KBM-7 (cell line): Measurements from ENCODE around the gene SV2C.
A peak's percentile ranks its signal among the peaks of the same experiment; 100 is the strongest.

ENCODE experiments used
- DNase-seq: peaks from one replicate; pipeline ENCODE4 v3.0.0-alpha.2; 2015
- in situ Hi-C: fragments of 300-500 bp; cut with MboI; formaldehyde crosslinking; loops from 2 replicates; pipeline ENCODE4 v1.14.3; 2020; ENCODE audit warnings: low sequenced_read_pairs, low pct_unique_long_range_greater_than_20kb, mixed read lengths

Gene SV2C

DNA sequence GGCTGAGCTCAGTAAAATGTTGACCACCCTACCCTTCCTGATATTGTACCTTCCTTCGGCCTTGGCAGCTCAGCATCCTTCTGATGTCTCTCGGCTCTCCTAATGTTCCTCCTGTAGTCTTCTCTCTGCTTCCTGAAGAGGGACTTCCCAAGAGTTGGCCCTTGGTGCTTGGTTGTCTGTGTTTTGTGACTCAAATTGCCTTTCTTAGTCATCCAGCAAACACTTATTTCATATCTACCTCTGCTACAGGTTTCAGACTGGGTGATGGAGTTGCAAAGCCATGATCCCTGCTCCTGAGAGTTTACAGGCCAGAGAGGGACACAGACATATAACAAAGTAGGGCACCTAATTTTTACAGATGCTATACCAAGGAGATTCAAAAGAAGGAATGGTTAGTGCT, 70.1 kb downstream of the SV2C start:
- DNase-seq = no peak
- in situ Hi-C loops = no loop called here

DNA sequence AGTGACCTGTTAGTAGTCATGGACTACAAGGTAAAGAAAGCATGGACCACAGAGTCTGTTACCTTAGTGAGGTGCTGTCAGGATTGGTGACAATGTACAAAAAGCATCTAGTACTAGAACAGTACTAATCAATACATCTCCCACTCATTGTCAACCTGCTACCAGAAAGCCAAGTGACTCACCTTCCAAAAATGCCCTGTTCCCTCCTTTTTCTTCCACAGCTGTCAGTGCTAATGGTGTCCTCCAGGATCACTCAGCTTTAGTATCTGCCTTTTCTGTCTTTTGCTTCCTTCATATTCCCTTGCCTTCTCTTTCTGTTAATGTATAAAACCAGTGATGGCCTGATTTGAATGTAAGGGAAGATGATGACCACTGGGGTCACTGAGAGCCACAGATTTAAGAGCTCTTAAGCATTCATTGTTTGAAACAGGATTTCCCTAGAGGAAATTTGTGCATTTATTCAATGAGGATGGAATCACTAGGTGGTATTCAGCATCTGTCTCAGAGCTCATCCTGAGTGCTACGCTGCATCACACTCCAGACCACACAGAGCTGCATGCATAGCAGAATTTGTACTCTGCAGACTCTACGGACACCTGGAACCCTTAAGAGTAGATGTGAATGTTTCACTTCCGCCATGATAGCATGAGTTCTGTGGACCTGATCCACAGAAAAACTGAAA, 71.0 kb downstream of the SV2C start:
- DNase-seq = no peak
- in situ Hi-C loops = no loop called here

DNA sequence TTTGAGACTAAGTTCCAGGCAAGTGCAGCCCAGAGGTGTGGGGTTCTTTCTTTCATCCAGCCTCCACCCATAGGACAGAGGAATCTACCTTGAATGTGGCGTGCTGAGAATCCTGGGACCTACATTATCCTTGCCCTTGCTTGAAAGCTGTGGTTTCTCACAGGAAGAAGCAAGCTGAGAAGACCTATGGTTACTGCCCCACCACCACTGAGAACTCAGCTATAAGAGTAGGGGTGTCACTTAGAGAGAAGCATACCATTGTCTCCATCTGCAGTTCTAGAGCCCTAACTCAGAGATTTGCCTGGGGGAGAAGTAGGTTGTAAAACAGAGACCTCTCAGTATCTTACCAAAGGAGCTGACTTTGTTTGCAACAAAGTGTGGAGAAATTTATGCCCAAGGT, 72.4 kb downstream of the SV2C start:
- in situ Hi-C loops = no loop called here
- no peak for DNase-seq

DNA sequence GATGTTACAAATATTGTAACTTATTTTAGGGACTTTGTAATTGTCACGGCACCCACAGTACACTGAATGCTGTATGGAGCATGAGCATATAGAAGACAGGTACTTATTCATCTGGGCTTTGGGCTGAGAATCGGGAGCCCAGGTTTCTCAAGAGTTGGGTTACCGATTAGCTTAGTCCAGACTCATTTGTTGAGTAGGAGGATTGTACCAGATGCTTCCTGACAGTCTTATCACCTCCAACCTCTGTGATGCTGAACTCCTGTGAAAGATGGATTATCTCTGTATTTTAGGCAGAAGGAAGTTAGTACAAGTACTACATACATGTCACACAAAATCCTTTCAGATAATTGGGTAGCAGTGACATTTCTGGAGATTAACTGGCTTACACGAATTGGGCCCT, 79.2 kb downstream of the SV2C start:
- DNase-seq = no peak
- in situ Hi-C loops = no loop called here

DNA sequence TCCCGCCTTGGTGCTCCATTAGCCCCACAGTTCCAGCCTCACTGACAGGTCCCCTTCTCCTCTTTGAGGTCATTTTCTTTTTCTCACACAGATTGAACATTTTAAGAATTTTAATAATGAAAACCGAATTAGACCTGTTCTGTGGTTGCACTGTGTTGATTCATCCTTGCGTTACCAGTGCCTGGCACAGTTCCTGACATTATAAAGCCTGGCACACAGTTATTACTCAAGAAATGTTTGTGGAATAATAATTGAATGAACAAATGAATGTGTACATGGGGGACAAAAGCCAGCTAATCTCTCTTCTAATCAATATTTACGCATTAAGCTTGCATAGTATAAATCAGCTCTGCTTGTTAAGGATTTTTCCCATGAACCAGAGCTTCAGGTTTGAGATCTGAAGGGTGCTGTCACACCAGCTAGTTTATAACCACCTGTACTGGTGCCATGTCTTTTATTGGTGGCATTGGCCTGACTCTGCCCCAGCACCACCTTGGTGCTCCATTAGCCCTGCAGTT, 80.0 kb downstream of the SV2C start:
- no peak for DNase-seq
- in situ Hi-C loops = no loop called here

DNA sequence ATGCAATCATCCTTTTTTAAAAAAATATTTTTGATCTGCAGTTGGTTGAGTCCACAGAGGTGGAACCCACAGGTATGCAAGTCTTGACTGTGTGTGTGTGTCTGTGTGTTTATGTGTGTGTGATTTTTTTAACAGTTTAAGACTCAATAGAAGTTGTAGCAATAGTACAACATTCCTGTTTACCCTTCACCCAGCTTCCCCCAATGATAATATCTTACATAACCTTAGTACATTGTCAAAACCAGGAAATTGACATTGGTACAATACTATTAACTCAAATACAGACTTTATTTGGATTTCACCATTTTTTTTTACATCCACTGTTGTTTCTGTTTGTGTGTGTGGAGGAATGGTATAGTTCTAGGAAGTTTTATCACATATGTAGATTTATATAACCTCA, 81.8 kb downstream of the SV2C start:
- no peak for DNase-seq
- in situ Hi-C loops = no loop called here

DNA sequence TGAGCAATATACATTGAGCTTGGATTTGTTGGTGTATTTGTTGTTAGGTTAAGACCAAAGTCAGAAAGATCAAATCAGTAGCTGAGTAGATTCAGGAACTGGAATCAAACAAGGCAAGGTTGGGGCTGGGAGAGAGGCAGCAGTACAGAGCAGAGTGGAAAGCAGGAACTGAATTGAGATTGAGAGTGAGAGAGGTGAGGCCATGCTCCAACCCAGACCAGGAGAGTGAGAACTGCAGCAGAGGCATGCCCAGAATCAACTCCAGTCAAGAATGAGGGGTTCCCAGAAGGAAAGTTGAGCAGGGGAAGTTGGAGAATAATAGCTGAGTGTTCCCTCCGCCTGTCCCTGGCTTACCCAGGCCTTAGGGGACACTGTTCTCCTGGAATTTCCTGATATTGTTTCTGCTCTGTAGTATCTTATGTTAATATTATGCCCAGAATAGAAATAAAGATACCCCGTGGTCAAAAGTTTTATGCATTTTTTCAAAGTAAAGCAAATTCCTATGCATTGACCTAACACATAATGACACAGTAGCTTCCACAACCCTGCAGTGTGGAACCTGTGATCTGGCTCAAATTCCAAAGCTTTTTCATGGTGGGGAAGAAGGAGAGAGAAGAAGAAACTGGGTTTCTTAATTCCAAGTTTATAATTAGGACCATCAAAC, 82.7 kb downstream of the SV2C start:
- no peak for DNase-seq
- in situ Hi-C loops = no loop called here

DNA sequence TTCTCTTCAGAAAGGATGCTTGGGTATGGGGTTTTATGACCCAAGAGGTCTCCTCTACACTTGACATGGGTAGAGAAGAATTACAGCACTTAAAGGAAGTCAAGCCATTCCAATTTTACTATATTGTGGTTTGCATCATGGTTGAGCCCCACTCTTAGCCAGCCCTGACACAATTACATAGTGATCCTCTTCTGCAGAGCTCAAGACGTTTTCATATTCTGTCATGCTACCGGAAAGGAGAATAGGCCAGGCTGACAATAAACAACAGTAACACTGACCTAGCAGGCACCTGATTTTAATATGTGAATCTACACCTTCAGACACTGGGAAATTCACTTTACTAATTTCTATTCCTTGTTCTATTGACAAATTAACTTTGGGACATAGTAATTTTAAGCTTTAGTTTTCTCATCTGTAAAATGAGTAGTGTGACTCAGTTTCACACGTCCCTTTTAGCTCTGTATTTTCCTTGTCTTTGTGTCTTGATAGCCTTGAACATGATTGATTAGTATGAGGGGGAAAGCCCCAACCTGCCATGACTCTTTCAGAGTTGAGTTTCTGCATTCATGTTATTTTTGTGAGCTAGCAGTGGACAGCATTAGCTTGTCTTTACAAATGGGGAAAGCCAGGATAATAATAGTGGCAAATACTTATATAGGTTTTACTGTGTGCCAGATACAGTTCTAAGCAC, 83.8 kb downstream of the SV2C start:
- in situ Hi-C loops = no loop called here
- DNase-seq = no peak

DNA sequence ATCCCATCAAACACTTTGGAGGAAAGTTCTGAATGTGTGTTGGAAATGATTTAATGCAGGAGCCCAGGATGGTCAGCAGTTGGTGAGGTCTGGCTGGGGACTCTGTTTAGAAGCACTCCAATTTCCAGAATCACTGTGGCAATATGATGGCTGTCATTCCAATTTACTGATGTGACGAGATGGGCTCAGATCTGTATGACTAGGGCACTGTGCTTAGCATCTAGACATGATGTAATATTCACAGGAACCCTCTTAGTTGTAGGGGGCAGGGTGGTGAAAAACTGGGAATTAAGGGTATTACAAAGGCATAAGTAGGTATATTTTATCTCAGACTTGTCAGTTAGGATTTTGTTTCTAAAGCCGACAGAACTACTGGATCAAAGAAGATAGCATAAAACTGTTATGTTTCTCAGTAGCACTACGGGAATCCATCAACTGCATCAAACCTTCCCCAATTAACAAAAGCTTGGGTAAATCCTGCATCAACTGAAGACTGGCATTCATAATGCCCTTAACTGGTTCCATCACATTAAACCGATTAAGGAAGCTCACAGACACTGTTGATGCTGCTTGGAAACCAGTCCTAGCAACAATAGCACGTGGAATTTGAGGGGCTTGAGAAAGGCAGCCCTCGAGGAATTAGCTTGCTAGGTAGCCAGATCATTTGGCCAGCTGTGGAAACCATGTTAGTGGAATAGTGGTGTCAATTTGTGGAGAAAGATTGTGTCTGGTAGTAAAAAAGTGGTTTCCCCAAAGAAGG, 86.1 kb downstream of the SV2C start:
- in situ Hi-C loops = no loop called here
- no peak for DNase-seq

DNA sequence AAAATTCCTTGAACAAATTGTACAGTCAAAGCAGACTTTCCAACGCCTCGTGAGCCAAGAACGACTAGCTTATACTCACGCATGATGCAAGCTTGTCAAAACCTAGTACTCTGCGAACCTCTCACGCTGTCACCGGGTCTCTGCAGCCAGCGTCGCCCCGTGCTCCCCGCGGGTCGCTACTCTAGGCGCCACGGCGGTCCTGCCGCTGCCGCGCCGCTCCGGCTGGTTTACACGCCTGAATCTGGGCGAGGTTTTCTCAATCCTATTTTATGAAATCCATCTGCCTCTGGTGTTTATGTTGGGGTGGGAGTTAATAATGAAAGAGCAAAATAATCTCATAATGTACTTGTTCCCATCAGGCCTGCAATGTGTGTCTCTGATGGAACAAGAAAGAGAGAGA, 90.9 kb downstream of the SV2C start:
- no peak for DNase-seq
- in situ Hi-C loops = no loop called here

DNA sequence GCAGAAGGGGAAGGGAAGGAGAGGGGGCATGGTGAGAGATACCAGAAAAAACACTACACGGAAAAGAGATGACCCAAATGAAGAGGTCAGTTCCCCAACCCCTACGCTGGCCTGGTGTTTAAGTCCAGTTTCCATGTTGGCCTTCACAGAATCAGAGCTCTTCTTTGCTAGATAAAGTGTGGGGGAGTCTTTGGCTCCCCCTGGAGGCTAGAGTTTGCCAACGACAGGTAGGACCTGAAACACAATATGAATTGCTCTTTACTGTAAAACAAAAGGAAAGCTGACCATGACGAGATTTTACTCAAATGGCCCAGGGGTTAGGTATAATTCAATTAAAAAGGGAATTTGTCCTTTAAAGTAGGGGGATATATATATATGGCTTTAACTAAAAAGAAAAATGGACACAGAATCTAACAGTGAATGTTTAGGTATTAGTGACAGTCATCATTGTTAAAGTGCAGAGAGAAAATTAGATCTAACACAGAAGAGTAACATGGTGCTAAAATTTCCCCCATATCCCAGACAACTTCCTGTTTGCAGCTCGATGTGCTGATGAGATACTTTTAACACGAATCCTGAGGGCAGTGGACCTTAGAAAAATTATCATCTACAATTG, 92.0 kb downstream of the SV2C start:
- in situ Hi-C loops = no loop called here
- peak; percentile 76 for DNase-seq

DNA sequence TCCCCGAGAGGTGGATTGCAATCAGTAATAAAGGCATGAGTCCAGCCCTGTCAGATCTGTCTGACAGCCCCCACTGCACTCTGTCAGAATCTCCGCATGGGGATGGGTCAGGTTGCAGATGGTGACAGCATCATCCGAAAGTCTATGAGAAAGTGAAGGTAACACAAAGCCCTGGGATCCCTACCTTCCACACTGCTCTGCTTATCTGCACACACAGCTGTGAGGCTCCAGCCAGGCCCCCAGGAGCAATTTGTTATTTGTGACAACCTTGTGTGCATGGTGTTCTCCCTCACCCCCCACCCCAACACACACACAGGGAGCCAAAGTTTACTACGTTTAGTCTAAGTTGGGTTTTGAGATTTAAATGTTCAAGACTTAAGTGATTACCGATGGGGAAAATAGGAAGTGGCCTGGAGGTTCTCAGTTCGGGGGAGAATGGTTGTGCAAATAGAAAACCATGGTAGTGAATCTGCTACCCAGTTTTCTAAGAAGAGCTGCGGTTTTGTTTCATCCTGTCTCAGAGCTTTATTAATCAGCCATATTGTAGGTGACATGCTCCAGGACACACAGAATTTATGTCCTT, 92.7 kb downstream of the SV2C start:
- in situ Hi-C loops = no loop called here
- DNase-seq = peak; percentile 54

DNA sequence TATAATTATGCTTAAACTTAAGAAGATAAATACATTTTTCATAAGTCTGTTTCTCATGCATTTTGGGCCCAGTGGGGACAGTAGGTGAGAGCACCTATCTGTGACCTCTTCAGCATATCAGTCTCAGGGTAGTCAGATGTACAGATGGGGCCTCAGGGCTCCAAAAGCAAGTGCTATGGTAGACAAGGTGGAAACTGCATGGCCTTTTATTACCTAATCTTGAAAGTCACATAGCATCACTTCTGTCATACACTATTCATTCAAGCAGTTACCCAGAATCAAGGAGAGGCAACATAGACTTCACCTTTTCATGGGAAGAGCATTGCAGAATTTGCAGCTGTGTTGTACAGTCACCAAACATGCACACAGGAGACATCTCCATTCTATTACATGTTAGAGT, 94.8 kb downstream of the SV2C start:
- in situ Hi-C loops = no loop called here
- DNase-seq = no peak

DNA sequence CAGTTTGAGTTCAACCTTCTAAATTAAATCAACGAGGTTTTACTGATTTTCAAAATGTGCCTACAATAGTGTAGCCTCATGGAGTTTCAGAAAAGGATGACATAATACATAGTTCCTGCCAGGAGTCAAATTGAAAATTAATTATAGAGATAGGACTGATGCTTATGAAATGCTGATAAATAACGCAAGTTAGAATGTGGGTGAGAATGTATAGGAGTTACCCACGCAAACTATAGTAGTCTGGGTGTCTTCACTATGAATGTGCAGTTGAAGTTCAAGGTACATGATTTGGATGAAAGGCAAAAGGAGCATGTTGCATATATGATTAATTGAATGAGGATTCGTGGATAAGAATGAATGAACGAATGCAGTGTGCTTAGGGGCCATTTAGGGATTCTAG, 95.7 kb downstream of the SV2C start:
- in situ Hi-C loops = no loop called here

DNA sequence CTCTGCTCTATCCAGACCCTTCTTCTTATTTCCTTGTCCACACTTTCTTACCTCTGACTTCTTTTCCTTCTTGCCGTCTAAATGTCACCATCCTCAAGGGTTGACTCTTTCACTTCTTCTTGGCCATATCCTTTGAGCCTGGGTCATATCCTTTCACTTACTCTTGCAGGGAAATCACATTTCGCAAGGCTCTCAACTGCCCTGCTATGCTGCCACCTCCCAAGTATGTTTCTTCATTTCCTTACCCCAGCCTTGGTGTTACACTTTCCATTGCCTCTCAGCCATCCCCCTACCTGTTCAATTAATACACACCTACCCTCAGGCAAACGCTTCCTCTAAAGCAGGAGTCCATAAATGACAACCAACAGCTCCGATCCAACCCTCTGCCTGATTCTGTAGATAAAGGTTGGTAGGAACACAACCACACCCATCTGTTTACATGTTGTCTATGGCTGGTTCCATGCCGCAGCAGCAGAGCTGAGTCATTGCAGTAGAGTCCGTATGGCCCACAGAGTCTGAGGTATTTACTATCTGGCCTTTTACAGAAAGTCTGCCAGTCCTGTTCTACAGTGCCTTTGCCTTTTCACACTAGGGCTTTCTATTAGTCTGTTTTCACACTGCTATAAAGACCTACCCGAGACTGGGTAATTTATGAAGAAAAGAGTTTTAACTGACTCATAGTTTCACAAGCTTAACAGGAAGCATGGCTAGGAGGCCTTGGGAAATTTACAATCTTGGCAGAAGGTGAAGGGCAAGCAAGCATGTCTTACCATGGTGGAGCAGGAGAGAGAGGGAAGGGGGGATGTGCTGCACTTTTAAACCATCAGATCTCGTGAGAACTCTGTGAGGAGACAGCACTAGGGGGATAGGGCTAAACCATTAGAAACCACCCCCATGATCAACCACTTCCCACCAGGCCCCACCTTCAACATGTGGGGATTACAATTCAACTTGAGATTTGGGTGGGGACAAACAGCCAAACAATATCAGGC, 97.9 kb downstream of the SV2C start:
- in situ Hi-C loops = no loop called here
- DNase-seq = no peak

More for the DNA sequence above, 95.7 kb downstream of the SV2C start:
- DNase-seq = no peak

DNA sequence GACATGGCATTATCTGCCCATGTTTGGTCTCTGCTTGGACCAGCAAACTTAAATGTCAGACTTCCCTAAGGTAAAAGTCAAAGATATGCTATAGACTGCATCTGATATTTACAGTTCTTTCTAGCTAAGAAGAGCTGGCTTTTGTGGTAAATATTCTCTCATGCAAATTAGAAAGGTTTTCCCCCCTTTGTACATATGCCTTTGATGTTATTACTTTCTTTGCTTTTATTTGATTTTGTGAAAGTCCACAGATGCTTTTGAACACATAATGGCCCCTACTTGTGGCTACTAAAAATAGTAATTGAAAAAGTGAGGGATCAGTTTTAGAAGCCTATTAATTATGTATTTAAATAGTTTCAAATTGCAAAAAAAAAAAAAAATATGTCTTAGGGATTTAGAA, 104.2 kb downstream of the SV2C start:
- in situ Hi-C loops = no loop called here
- DNase-seq = no peak

DNA sequence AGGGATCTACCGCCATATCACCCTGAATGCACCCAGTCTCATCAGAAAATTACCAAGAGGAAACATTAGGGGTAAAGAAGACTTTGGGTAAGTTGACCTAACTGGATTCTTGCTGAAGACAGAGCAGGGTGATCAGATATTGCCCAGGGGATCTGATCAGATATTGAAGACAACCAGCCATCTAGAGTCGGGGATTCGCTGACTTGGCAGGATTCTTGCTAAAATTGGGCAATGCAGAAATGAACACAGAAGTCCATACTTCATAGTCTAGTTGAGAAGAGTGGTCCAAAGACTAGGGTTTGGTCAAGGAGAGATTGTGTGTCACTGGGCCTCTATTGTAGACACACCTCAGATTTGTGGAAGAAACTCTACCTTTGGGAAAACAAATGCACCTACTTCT, 107.2 kb downstream of the SV2C start:
- DNase-seq = no peak
- in situ Hi-C loops = no loop called here

DNA sequence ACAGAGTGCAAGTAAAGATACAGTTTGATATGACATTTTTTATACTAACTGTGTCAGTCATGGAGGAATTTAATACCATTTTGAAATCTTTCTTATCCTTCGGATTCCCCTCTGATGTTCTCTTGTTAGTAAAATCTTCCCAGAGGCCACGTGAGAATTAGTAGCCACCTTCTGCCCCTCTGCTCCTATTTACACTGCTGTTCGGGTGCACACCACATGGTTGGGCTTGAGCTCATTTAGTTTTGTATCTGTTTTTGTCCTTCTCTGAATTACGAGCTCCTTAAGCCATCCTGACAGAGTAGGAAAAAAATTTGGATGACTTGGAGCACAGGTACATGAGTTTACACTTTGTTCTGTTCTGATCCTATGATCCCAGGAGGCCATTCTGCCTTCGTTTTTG, 109.7 kb downstream of the SV2C start:
- in situ Hi-C loops = no loop called here
- DNase-seq = no peak
